ENCODE measurements around the gene CYP3A7.
"Not testable (repeated sequence)": the region's sequence is repeated elsewhere in the genome, so short reads cannot be mapped to it uniquely, and the experiment has no call there.

The CYP3A7 gene

GRCh38 chr7:99672573-99672972 is 62.4 kb downstream of the CYP3A7 start:
- ChIA-PET POLR2A (no interaction called here), CTCF (no interaction called here)
- TF ChIP-seq PKNOX1 (IDR thresholded peaks at IDR 0.05) (no peak), NFRKB (IDR thresholded peaks at IDR 0.05) (no peak), HDGF (IDR thresholded peaks at IDR 0.05; ENCODE audit: borderline replicate concordance) (no peak), FOXA1 (IDR thresholded peaks at IDR 0.05) (no peak), FOXK2 (IDR thresholded peaks at IDR 0.05) (no peak), BHLHE40 (IDR thresholded peaks at IDR 0.05; ENCODE audit: borderline replicate concordance) (no peak), ARNT (IDR thresholded peaks at IDR 0.05) (no peak), SP1 (IDR thresholded peaks at IDR 0.05) (no peak), TARDBP (IDR thresholded peaks at IDR 0.05) (no peak)
- no peak for DNase-seq (ENCODE audit: extremely low spot score)

- POLR2A ChIA-PET = interaction anchor here (0.7 kb wide), 1 partner anchor 165 kb away, joined by 3 read pairs; the partner anchor contains the start of gene ZKSCAN5
- TF ChIP-seq NFRKB (IDR thresholded peaks at IDR 0.05) (no peak), BHLHE40 (IDR thresholded peaks at IDR 0.05; ENCODE audit: borderline replicate concordance) (no peak), L3MBTL2 (conservative IDR thresholded peaks at IDR 0.05) (no peak), SP1 (IDR thresholded peaks at IDR 0.05) (no peak), CTBP1 (IDR thresholded peaks at IDR 0.05; ENCODE audit: borderline replicate concordance) (no peak), PKNOX1 (IDR thresholded peaks at IDR 0.05) (no peak), HDGF (IDR thresholded peaks at IDR 0.05; ENCODE audit: borderline replicate concordance) (no peak), FOXK2 (IDR thresholded peaks at IDR 0.05) (no peak)
- CTCF ChIA-PET = no interaction called here
- DNase-seq (ENCODE audit: extremely low spot score) = no peak
Measured at GRCh38 chr7:99669782-99670181, 65.2 kb downstream of the CYP3A7 start.

GRCh38 chr7:99668541-99668940 is 66.5 kb downstream of the CYP3A7 start:
- DNase-seq (ENCODE audit: extremely low spot score) = no peak
- CTCF ChIA-PET = no interaction called here
- TF ChIP-seq CTBP1 (IDR thresholded peaks at IDR 0.05; ENCODE audit: borderline replicate concordance) (no peak), FOXM1 (IDR thresholded peaks at IDR 0.05; ENCODE audit: borderline replicate concordance) (no peak), PKNOX1 (IDR thresholded peaks at IDR 0.05) (no peak), FOXA1 (IDR thresholded peaks at IDR 0.05) (no peak), L3MBTL2 (conservative IDR thresholded peaks at IDR 0.05) (no peak), HDGF (IDR thresholded peaks at IDR 0.05; ENCODE audit: borderline replicate concordance) (no peak), SUZ12 (IDR thresholded peaks at IDR 0.05) (no peak), FOXK2 (IDR thresholded peaks at IDR 0.05) (no peak), TARDBP (IDR thresholded peaks at IDR 0.05) (no peak), NFRKB (IDR thresholded peaks at IDR 0.05) (no peak), ARNT (IDR thresholded peaks at IDR 0.05) (no peak), BHLHE40 (IDR thresholded peaks at IDR 0.05; ENCODE audit: borderline replicate concordance) (no peak), ELF4 (IDR thresholded peaks at IDR 0.05) (no peak), ZNF384 (IDR thresholded peaks at IDR 0.05) (no peak), LEF1 (IDR thresholded peaks at IDR 0.05; ENCODE audit: borderline replicate concordance) (no peak), SP1 (IDR thresholded peaks at IDR 0.05) (no peak)
- POLR2A ChIA-PET = no interaction called here

DNA sequence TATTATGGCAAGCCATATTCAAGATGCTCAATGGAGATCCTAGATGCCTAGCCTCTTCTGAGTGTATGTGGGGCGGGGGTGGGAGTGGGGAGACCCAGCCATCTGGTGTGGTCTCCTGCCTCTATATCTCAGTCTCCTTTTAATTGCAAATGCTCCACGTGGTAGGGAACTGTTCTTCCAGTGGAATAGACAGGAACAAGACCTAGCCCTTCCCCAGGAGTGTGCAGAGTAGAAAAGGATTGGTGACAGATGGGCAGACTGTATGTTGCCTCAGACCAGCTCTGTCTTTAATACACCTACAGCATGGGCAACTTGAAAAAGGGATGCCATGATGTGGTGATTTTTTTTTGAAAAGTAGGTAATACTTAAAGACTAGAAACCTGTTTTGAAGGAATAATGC is 67.8 kb downstream of the CYP3A7 start:
- ChIA-PET CTCF (no interaction called here), POLR2A (no interaction called here)
- TF ChIP-seq HDGF (IDR thresholded peaks at IDR 0.05; ENCODE audit: borderline replicate concordance) (no peak), NFRKB (IDR thresholded peaks at IDR 0.05) (no peak), TARDBP (IDR thresholded peaks at IDR 0.05) (no peak), PKNOX1 (IDR thresholded peaks at IDR 0.05) (no peak), ZNF384 (IDR thresholded peaks at IDR 0.05) (no peak), SP1 (IDR thresholded peaks at IDR 0.05) (no peak), LEF1 (IDR thresholded peaks at IDR 0.05; ENCODE audit: borderline replicate concordance) (no peak), FOXK2 (IDR thresholded peaks at IDR 0.05) (no peak), ELF4 (IDR thresholded peaks at IDR 0.05) (no peak), L3MBTL2 (conservative IDR thresholded peaks at IDR 0.05) (no peak), FOXA1 (IDR thresholded peaks at IDR 0.05) (no peak), ARNT (IDR thresholded peaks at IDR 0.05) (no peak), CTBP1 (IDR thresholded peaks at IDR 0.05; ENCODE audit: borderline replicate concordance) (no peak), FOXM1 (IDR thresholded peaks at IDR 0.05; ENCODE audit: borderline replicate concordance) (no peak), BHLHE40 (IDR thresholded peaks at IDR 0.05; ENCODE audit: borderline replicate concordance) (no peak)
- DNase-seq (ENCODE audit: extremely low spot score) = no peak

DNA sequence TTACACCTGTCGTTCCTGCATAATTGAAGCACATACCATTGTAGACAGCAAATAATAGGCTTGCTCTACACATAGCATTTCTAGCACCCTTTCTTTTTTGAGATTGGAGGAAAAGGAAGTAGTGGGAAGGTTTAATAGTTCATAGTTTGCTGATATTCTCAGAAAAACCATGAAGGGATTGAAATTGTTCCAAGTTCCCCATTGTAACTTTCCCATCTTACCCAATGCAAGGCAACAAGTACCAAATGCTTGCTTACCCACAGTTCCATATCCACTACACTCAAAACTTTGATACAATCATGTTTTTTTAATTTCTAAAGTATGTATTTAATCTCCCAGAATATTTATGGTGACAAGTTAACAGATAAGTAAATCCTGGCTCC is 69.0 kb downstream of the CYP3A7 start:
- CTCF ChIA-PET = no interaction called here
- DNase-seq (ENCODE audit: extremely low spot score) = no peak
- no peak for TF ChIP-seq LEF1 (IDR thresholded peaks at IDR 0.05; ENCODE audit: borderline replicate concordance)
- POLR2A ChIA-PET = no interaction called here

GRCh38 chr7:99665312-99666012 is 69.5 kb downstream of the CYP3A7 start:
- TF ChIP-seq CTBP1 (IDR thresholded peaks at IDR 0.05; ENCODE audit: borderline replicate concordance) (no peak), FOXM1 (IDR thresholded peaks at IDR 0.05; ENCODE audit: borderline replicate concordance) (no peak), SP1 (IDR thresholded peaks at IDR 0.05) (no peak), L3MBTL2 (conservative IDR thresholded peaks at IDR 0.05) (no peak), ARNT (IDR thresholded peaks at IDR 0.05) (no peak), FOXK2 (IDR thresholded peaks at IDR 0.05) (no peak), TARDBP (IDR thresholded peaks at IDR 0.05) (no peak), SUZ12 (IDR thresholded peaks at IDR 0.05) (no peak), FOXA1 (IDR thresholded peaks at IDR 0.05) (no peak)
- ChIA-PET CTCF (no interaction called here), POLR2A (no interaction called here)
- no peak for DNase-seq (ENCODE audit: extremely low spot score)

DNA sequence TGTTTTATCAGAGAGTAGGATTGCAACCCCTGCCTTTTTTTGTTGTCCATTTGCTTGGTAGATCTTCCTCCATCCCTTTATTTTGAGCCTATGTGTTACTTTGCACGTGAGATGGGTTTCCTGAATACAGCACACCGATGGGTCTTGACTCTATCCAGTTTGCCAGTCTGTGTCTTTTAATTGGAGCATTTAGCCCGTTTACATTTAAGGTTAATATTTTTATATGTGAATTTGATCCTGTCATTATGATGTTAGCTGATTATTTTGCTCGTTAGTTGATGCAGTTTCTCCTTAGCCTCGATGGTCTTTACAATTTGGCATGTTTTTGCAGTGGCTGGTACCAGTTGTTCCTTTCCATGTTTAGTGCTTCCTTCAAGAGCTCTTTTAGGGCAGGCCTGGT is 77.1 kb downstream of the CYP3A7 start:
- CTCF ChIA-PET; DNase-seq (ENCODE audit: extremely low spot score); POLR2A ChIA-PET: not testable (repeated sequence)

Measured in HEK293T (cell line).